HG03039 (cell line): ENCODE measurements around the gene CPM.
"Not testable (repeated sequence)": the region's sequence is repeated elsewhere in the genome, so short reads cannot be mapped to it uniquely, and the experiment has no call there.

ENCODE experiments used
- ATAC-seq: cut with Tn5 transposase; IDR thresholded peaks from one replicate; pipeline ENCODE4 v1.9.1; 2021; ENCODE audit warnings: mild to moderate bottlenecking, moderate library complexity; ENCODE audit not compliant: unreplicated experiment

Gene CPM

GRCh38 chr12:68833508-68833907 lies 99.5 kb downstream of the CPM start:
- ATAC-seq, result no peak

GRCh38 chr12:68832504-68832867 lies 100.5 kb downstream of the CPM start:
- ATAC-seq, result no peak

GRCh38 chr12:68831751-68832503 lies 101.0 kb downstream of the CPM start:
- ATAC-seq, result no peak

GRCh38 chr12:68831272-68831671 lies 101.7 kb downstream of the CPM start:
- ATAC-seq, result no peak

GRCh38 chr12:68828672-68829068 lies 104.3 kb downstream of the CPM start:
- ATAC-seq, result no peak

- no peak for ATAC-seq
Measured at GRCh38 chr12:68827895-68828671, 104.9 kb downstream of the CPM start.

- no peak for ATAC-seq
Measured at GRCh38 chr12:68825569-68826217, 107.3 kb downstream of the CPM start.

GRCh38 chr12:68824597-68825250 lies 108.2 kb downstream of the CPM start:
- ATAC-seq, result no peak

- no peak for ATAC-seq
Measured at GRCh38 chr12:68824131-68824530, 108.8 kb downstream of the CPM start.

GRCh38 chr12:68823696-68824095 lies 109.3 kb downstream of the CPM start:
- ATAC-seq, result no peak

- no peak for ATAC-seq
Measured at GRCh38 chr12:68821357-68822188, 111.4 kb downstream of the CPM start.

- not testable (repeated sequence) for ATAC-seq
Measured at GRCh38 chr12:68819481-68819880, 113.5 kb downstream of the CPM start.

- ATAC-seq, result no peak
Measured at GRCh38 chr12:68815928-68816800, 116.8 kb downstream of the CPM start.

GRCh38 chr12:68815232-68815927 lies 117.6 kb downstream of the CPM start:
- no peak for ATAC-seq

- ATAC-seq, result no peak
Measured at GRCh38 chr12:68814490-68815231, 118.3 kb downstream of the CPM start.

GRCh38 chr12:68813242-68813593 lies 119.8 kb downstream of the CPM start:
- ATAC-seq, result no peak

GRCh38 chr12:68812553-68813241 lies 120.3 kb downstream of the CPM start:
- no peak for ATAC-seq

GRCh38 chr12:68811573-68811972 lies 121.4 kb downstream of the CPM start:
- ATAC-seq, result not testable (repeated sequence)
